OCI-LY7 (cell line): Measurements from ENCODE around the gene CFAP100. TPM values are rescaled to one million over a fixed set of nuclear protein-coding genes. Genes with fewer than 3 reads are reported as not detected.

ENCODE experiments used
- BruUV-seq: library from RNA; stranded (reverse); fragments of 400-500 nt; replicated peaks from 2 replicates; lab custom pipeline; 2021; lab: Mats Ljungman, UMichigan
- CTCF ChIA-PET: fragments of 300-600 bp; sonication (Branson Sonifier 250); formaldehyde crosslinking; loops from one replicate; lab custom pipeline; 2022; ENCODE audit warnings: antibody characterized with exemption; ENCODE audit not compliant: unreplicated experiment; lab: Charles Lee
- POLR2A ChIA-PET: fragments of 300-600 bp; sonication (Branson Sonifier 250); formaldehyde crosslinking; loops from one replicate; lab custom pipeline; 2022; ENCODE audit warnings: antibody characterized with exemption; lab: Charles Lee
- DNase-seq: peaks from one replicate; pipeline ENCODE4 v3.0.0-alpha.2; 2015; ENCODE audit warnings: low spot score
- H2AFZ ChIP-seq: fragments of 200-600 bp; sonication (generic), shearing (Covaris generic); 2 replicates; pipeline ENCODE4 v1.6.1; 2014; ENCODE audit warnings: mild to moderate bottlenecking, antibody characterized with exemption, low read length, moderate library complexity
- H3K27ac ChIP-seq: fragments of 200-600 bp; sonication (generic); 2 replicates; pipeline ENCODE4 v1.5.1; 2014; ENCODE audit warnings: mixed run types, low read depth, mild to moderate bottlenecking, moderate library complexity, low read length, inconsistent platforms; ENCODE audit not compliant: poor library complexity, severe bottlenecking
- H3K36me3 ChIP-seq: fragments of 200-600 bp; sonication (generic); 2 replicates; pipeline ENCODE4 v1.6.1; 2014; ENCODE audit warnings: mild to moderate bottlenecking, antibody characterized with exemption, low read length, moderate library complexity, mixed read lengths; ENCODE audit not compliant: insufficient read depth
- H3K4me1 ChIP-seq: fragments of 200-600 bp; sonication (generic); 2 replicates; pipeline ENCODE4 v1.5.1; 2014; ENCODE audit warnings: mild to moderate bottlenecking, low read length; ENCODE audit not compliant: insufficient read depth, poor library complexity, severe bottlenecking
- H3K4me2 ChIP-seq: fragments of 200-600 bp; sonication (generic); 2 replicates; pipeline ENCODE4 v1.6.1; 2014; ENCODE audit warnings: mild to moderate bottlenecking, low read length
- H3K4me3 ChIP-seq: fragments of 200-600 bp; sonication (generic); 2 replicates; pipeline ENCODE4 v1.5.1; 2014; ENCODE audit warnings: mild to moderate bottlenecking, low read depth, low read length; ENCODE audit not compliant: poor library complexity, severe bottlenecking
- H3K79me2 ChIP-seq: fragments of 200-600 bp; sonication (generic); 2 replicates; pipeline ENCODE4 v1.6.1; 2016; ENCODE audit warnings: low read depth, mild to moderate bottlenecking, low read length, moderate library complexity, mixed read lengths; ENCODE audit not compliant: insufficient read depth
- H3K9me2 ChIP-seq: fragments of 200-600 bp; sonication (generic); 2 replicates; pipeline ENCODE4 v1.6.1; 2016; ENCODE audit warnings: mild to moderate bottlenecking, low read length, mixed read lengths; ENCODE audit not compliant: insufficient read depth
- H3K9me3 ChIP-seq: fragments of 200-600 bp; sonication (generic); 2 replicates; pipeline ENCODE4 v1.6.1; 2014; ENCODE audit warnings: mild to moderate bottlenecking, mixed run types, low read length, mixed read lengths
- H4K20me1 ChIP-seq: fragments of 200-600 bp; sonication (generic); 2 replicates; pipeline ENCODE4 v1.6.1; 2014; ENCODE audit warnings: mild to moderate bottlenecking, antibody characterized with exemption, low read length, moderate library complexity, mixed read lengths; ENCODE audit not compliant: insufficient read depth
- EZH2phosphoT487 ChIP-seq: fragments of 200-600 bp; sonication (generic); IDR thresholded peaks from 2 replicates; pipeline ENCODE4 v1.6.1; 2018; ENCODE audit warnings: low read depth, borderline replicate concordance, mild to moderate bottlenecking, mixed run types, antibody characterized with exemption, low read length, moderate library complexity, mixed read lengths
- intact Hi-C: fragments of 100-400 bp; cut with micrococcal nuclease; formaldehyde crosslinking; loops from one replicate; pipeline ENCODE4 v1.10.0; 2022; ENCODE audit not compliant: unreplicated experiment
- total RNA-seq, 2 experiments: library from RNA; depleted of rRNA in 1 of 2; stranded (reverse); fragments of >200 nt in 1 of 2; shearing (Covaris generic) in 1 of 2; gene quantifications; 2 replicates each; pipeline ENCODE4 v1.2.3, GENCODE V29; 2014 to 2022
- TF ChIP-seq, protein P1 (sequence below): fragments of 200-600 bp; sonication (generic); conservative IDR thresholded peaks from 2 replicates; pipeline ENCODE4 v1.5.1; 2014; ENCODE audit warnings: mild to moderate bottlenecking, antibody characterized with exemption, low read length, moderate library complexity, mixed read lengths

The CFAP100 gene
- total RNA-seq, 2 experiments from 2014 or later, result not detected

DNA sequence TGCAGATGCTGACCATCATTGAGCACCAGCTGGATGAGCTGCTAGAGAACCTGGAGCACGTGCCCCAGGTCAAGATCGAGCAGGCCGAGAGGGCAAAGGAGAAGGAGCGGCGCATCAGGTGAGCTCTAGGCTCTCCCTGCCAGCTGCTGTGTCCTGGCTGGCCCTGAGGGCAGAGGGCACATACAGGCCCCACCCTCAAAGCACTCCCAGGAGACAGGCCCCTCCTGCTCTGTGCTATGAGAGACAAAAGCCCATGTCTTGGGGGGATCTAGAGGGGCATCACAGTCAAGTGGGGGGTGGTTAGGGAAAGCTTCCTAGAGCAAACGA, 39.5 kb downstream of the CFAP100 start:
- ChIA-PET POLR2A (no interaction called here), CTCF (no interaction called here)
- no peak for TF ChIP-seq EZH2phosphoT487
- TF ChIP-seq, protein P1, sequence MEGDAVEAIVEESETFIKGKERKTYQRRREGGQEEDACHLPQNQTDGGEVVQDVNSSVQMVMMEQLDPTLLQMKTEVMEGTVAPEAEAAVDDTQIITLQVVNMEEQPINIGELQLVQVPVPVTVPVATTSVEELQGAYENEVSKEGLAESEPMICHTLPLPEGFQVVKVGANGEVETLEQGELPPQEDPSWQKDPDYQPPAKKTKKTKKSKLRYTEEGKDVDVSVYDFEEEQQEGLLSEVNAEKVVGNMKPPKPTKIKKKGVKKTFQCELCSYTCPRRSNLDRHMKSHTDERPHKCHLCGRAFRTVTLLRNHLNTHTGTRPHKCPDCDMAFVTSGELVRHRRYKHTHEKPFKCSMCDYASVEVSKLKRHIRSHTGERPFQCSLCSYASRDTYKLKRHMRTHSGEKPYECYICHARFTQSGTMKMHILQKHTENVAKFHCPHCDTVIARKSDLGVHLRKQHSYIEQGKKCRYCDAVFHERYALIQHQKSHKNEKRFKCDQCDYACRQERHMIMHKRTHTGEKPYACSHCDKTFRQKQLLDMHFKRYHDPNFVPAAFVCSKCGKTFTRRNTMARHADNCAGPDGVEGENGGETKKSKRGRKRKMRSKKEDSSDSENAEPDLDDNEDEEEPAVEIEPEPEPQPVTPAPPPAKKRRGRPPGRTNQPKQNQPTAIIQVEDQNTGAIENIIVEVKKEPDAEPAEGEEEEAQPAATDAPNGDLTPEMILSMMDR, result no peak
- Histone ChIP-seq H3K9me2 (no peaks in the 10 kb centered on the region), H3K4me2 (no peak overlapping the region), H3K27ac (no peak overlapping the region), H3K79me2 (no peaks in the 10 kb centered on the region), H3K9me3 (no peaks in the 10 kb centered on the region), H3K4me1 (no peaks in the 10 kb centered on the region), H3K4me3 (no peak overlapping the region), H4K20me1 (no peaks in the 10 kb centered on the region), H2AFZ (no peak overlapping the region), H3K36me3 (peaks cover 11% of the 10 kb centered on the region; the same call in 1 of the 2 replicates)
- intact Hi-C loops, result no loop called here
- no peak for DNase-seq
- no TSS peak for BruUV-seq

DNA sequence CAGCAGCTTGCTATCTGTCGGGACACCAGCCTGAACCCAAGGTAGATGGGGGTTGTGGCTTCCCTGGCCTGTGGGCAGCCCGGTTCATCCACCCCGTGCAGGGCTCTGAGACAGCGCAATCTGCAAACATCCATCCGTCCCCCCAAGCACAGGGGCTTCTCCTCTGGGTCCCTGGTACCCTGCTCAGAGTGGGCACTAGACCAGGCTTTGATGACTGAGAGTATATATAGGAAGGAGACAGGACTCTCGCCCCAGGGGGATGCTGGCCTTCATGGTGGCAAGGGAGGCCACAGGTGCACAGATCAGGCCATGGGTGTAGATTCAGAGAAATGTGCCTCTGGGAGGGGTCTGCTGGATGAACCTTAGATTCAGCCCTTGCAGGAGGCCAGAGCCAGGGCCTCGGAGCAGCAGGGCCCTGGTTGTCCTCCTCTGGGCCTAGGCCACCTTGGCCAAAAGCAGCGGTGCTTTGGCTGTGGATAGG, 40.3 kb downstream of the CFAP100 start:
- DNase-seq, result no peak
- POLR2A ChIA-PET, result no interaction called here
- no TSS peak for BruUV-seq

More for the DNA sequence above, 40.3 kb downstream of the CFAP100 start:
- Histone ChIP-seq H4K20me1 (no peaks in the 10 kb centered on the region), H3K9me2 (no peaks in the 10 kb centered on the region), H3K27ac (no peak overlapping the region), H2AFZ (no peak overlapping the region), H3K4me1 (no peaks in the 10 kb centered on the region), H3K9me3 (no peaks in the 10 kb centered on the region), H3K4me2 (no peak overlapping the region), H3K4me3 (no peak overlapping the region), H3K79me2 (no peaks in the 10 kb centered on the region), H3K36me3 (peaks cover 13% of the 10 kb centered on the region; the same call in 1 of the 2 replicates)
- TF ChIP-seq EZH2phosphoT487, result no peak
- TF ChIP-seq, protein P1, result no peak
- CTCF ChIA-PET, result no interaction called here
- intact Hi-C loops, result no loop called here
